HG03469 (cell line): Measurements from ENCODE around the gene OR56A3.
A peak's percentile ranks its signal among the peaks of the same experiment; 100 is the strongest.
"Not testable (repeated sequence)": the region's sequence is repeated elsewhere in the genome, so short reads cannot be mapped to it uniquely, and the experiment has no call there.

ENCODE experiments used
- ATAC-seq: cut with Tn5 transposase; IDR thresholded peaks from one replicate; pipeline ENCODE4 v1.9.1; 2021; ENCODE audit warnings: mild to moderate bottlenecking, moderate library complexity, moderate number of reproducible peaks; ENCODE audit not compliant: unreplicated experiment

OR56A3 gene

GRCh38 chr11:5941951-5942350, at the start of gene OR56A3:
TSS of gene OR56A3 (plus strand) at chr11:5942251. CDS start at chr11:5947347, 5,096 bp downstream.
- ATAC-seq, result no peak

- ATAC-seq, result no peak
Observed at GRCh38 chr11:5892908-5893307, 49.1 kb upstream of the OR56A3 start, which contains the start of gene OR52E5. TSS of gene OR52E5 (plus strand) at chr11:5893208. CDS start at chr11:5900777, 7,569 bp downstream.

- no peak for ATAC-seq
Observed at GRCh38 chr11:5899534-5899933, 42.5 kb upstream of the OR56A3 start.

- no peak for ATAC-seq
Observed at GRCh38 chr11:5910540-5910939, 31.5 kb upstream of the OR56A3 start.

GRCh38 chr11:5922749-5923426, 19.2 kb upstream of the OR56A3 start:
- peak; percentile 77 for ATAC-seq

- ATAC-seq, result peak; percentile 20
Observed at GRCh38 chr11:5923427-5923776, 18.6 kb upstream of the OR56A3 start.

- ATAC-seq, result no peak
Observed at GRCh38 chr11:5923794-5924193, 18.3 kb upstream of the OR56A3 start.

- no peak for ATAC-seq
Observed at GRCh38 chr11:5928271-5928670, 13.8 kb upstream of the OR56A3 start.

- no peak for ATAC-seq
Observed at GRCh38 chr11:5928811-5929210, 13.2 kb upstream of the OR56A3 start.

- ATAC-seq, result no peak
Observed at GRCh38 chr11:5929571-5930368, 12.3 kb upstream of the OR56A3 start.

GRCh38 chr11:5930614-5931013, 11.4 kb upstream of the OR56A3 start:
- ATAC-seq, result no peak

- ATAC-seq, result no peak
Observed at GRCh38 chr11:5931061-5931460, 11.0 kb upstream of the OR56A3 start.

- no peak for ATAC-seq
Observed at GRCh38 chr11:5932671-5933070, 9.4 kb upstream of the OR56A3 start.

GRCh38 chr11:5933116-5933515, 8.9 kb upstream of the OR56A3 start:
- no peak for ATAC-seq

- no peak for ATAC-seq
Observed at GRCh38 chr11:5937868-5938602, 4.0 kb upstream of the OR56A3 start.

- ATAC-seq, result no peak
Observed at GRCh38 chr11:5938603-5938965, 3.5 kb upstream of the OR56A3 start.

GRCh38 chr11:5940748-5941147, 1.3 kb upstream of the OR56A3 start:
- ATAC-seq, result no peak

GRCh38 chr11:5955586-5955985, 13.5 kb downstream of the OR56A3 start:
- no peak for ATAC-seq

GRCh38 chr11:5960704-5961320, 18.8 kb downstream of the OR56A3 start:
- not testable (repeated sequence) for ATAC-seq

- no peak for ATAC-seq
Observed at GRCh38 chr11:5966958-5967357, 24.9 kb downstream of the OR56A3 start.

GRCh38 chr11:5967708-5968107, 25.7 kb downstream of the OR56A3 start:
- ATAC-seq, result no peak
